ENCODE measurements around the gene ZNF678.

- no peak for TF ChIP-seq POLR2A (IDR thresholded peaks at IDR 0.05)
- TF ChIP-seq, protein P1, sequence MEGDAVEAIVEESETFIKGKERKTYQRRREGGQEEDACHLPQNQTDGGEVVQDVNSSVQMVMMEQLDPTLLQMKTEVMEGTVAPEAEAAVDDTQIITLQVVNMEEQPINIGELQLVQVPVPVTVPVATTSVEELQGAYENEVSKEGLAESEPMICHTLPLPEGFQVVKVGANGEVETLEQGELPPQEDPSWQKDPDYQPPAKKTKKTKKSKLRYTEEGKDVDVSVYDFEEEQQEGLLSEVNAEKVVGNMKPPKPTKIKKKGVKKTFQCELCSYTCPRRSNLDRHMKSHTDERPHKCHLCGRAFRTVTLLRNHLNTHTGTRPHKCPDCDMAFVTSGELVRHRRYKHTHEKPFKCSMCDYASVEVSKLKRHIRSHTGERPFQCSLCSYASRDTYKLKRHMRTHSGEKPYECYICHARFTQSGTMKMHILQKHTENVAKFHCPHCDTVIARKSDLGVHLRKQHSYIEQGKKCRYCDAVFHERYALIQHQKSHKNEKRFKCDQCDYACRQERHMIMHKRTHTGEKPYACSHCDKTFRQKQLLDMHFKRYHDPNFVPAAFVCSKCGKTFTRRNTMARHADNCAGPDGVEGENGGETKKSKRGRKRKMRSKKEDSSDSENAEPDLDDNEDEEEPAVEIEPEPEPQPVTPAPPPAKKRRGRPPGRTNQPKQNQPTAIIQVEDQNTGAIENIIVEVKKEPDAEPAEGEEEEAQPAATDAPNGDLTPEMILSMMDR (IDR thresholded peaks at IDR 0.05): no peak
- no peak for TF ChIP-seq EP300 (IDR thresholded peaks at IDR 0.05)
Observed at GRCh38 chr1:227577500-227577899, 14.1 kb downstream of the ZNF678 start.
